GM19468 (cell line): ENCODE results near the gene HLTF.
"Not testable (repeated sequence)": the region's sequence is repeated elsewhere in the genome, so short reads cannot be mapped to it uniquely, and the experiment has no call there.

Experiments
- ATAC-seq: cut with Tn5 transposase; IDR thresholded peaks from one replicate; pipeline ENCODE4 v1.9.1; 2021; ENCODE audit warnings: mild to moderate bottlenecking, moderate library complexity, moderate number of reproducible peaks; ENCODE audit not compliant: unreplicated experiment; ENCODE audit errors: extremely low read depth

Gene HLTF, protein sequence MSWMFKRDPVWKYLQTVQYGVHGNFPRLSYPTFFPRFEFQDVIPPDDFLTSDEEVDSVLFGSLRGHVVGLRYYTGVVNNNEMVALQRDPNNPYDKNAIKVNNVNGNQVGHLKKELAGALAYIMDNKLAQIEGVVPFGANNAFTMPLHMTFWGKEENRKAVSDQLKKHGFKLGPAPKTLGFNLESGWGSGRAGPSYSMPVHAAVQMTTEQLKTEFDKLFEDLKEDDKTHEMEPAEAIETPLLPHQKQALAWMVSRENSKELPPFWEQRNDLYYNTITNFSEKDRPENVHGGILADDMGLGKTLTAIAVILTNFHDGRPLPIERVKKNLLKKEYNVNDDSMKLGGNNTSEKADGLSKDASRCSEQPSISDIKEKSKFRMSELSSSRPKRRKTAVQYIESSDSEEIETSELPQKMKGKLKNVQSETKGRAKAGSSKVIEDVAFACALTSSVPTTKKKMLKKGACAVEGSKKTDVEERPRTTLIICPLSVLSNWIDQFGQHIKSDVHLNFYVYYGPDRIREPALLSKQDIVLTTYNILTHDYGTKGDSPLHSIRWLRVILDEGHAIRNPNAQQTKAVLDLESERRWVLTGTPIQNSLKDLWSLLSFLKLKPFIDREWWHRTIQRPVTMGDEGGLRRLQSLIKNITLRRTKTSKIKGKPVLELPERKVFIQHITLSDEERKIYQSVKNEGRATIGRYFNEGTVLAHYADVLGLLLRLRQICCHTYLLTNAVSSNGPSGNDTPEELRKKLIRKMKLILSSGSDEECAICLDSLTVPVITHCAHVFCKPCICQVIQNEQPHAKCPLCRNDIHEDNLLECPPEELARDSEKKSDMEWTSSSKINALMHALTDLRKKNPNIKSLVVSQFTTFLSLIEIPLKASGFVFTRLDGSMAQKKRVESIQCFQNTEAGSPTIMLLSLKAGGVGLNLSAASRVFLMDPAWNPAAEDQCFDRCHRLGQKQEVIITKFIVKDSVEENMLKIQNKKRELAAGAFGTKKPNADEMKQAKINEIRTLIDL

DNA sequence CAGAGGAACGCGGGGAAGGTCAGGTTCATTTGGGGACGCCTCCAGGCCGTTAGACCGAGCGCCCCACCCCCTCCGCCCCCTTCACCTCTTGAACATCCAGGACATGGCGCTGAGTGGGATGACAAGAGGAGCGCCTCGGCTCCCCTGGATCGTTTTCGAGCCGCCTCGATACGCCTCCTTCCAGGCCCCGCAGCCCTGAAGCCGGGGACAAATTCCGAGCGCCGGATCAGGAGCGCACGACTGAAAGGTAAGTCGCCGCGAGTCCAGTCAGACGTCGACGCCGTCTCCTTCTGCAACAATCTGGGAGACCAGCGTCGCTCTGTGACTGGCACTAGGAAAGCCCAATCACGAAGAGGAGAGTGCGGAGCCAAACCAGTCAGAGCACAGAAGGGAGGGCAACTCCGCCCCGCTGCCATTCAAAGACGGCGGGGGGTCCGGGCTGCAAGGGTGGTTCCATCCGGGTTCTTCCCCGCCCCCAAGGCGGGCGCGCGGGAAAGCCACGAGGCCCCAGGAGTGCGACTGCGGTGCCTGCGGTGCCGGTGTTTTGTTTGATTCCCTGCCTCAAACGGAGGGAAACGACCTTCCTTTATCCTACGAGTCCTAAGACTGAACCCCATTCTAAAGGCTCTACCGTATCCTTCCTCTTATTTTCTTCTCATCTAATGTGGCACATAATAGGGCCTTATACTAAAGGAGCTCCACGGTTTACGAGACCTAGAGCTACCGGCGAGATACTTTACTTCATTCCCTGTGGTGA is at the start of gene HLTF:
Gene HLTF, minus strand, starts transcription at position 302 of the 757 bp plus-strand sequence. Its CDS starts 197 bp downstream, at position 105.
- peak; percentile 97 for ATAC-seq

DNA sequence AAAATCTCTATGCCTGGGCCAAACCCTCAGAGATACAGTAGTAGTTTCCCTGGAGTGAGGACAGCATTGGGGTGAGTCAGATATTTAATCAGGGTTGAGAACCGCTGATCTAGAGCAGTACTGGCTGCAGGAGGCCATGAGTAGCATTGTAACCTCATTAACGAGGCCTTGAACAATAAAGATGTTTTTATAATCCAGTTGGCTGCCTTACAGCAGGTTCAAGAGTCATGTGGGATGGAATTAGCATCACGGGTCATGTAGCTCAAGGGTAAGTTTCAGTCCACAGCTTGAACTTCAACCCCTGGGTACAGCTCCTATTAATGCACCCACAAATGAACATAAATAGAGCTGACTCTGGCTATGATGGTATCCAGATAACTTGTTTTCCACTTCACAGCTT is 48.2 kb upstream of the HLTF start:
- no peak for ATAC-seq

DNA sequence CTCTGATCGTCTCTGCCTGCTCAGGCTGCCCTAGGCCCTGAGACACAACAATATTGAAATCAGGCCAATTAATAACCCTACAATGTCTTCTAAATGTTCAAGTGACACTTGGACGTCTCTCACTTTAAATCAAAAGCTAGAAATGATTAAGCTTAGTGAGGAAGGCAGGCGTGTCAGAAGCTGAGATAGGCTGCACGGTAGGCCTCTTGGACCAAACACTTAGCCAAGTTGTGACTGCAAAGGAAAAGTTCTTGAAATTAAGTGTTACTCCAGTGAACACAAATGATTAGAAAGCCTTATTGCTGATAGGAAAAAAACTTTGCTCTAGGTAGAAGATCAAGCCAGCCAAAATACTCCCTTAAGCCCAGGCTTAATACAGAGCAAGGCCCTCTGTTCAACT is 45.3 kb upstream of the HLTF start:
- no peak for ATAC-seq

DNA sequence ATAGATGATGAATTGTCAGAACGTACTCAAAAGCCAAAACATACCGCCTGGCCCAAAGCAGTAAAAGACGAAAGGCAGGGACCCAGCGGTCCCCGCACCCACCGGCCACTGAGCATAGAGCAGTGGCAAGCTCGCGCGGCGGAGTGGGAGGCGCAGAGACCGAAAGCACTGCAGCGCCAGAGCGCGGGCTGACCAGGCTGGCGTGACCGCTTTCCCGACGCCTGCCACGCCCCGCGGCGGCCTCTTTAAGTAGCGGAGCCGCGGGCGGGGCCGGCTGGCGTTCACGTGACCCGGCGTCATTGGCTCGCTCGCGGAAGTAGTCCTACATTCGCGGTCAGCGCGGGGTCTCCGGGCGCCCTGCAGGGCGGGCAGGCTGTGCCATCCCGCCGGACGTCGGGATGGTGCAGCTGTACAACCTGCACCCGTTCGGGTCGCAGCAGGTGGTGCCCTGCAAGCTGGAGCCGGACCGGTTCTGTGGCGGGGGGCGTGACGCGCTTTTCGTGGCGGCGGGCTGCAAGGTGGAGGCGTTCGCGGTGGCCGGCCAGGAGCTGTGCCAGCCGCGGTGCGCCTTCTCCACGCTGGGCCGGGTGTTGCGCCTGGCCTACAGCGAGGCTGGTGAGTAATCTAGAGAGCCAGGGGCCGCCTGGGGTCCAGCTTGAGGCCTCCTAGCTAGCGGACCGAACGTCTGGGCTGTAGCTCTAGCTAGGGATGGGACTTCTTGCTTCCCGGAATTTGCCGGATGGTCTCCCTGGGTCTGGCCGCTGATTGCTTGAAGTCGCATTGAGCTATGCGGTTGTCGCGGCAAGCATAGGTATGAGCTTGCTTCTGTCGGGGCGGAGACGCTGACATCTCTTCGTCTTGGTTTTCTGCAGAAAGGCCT is 43.2 kb upstream of the HLTF start, which contains the start of gene HPS3:
Gene HPS3, plus strand, starts transcription at position 313 of the 880 bp plus-strand sequence. Its CDS starts 86 bp downstream, at position 399.
- ATAC-seq: peak; percentile 90

DNA sequence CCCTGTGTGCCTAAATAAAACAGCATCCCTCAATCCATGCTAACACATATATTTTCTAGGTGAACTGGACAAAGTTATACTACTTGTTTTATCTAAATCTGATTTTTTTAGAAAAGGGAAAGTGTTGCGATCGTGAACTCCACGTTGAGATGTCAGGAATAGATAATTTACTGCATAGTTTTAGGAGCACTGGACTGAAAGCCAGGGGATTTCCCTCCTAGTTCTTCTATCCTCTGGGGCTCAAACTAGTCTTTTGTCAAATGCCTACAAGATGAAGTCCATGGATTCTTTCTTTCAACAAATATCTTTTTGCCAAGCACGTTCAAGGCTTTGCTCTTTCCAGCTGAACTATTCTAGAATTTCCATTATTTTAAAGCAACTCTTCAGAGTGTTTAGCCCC is 42.5 kb upstream of the HLTF start:
- no peak for ATAC-seq

DNA sequence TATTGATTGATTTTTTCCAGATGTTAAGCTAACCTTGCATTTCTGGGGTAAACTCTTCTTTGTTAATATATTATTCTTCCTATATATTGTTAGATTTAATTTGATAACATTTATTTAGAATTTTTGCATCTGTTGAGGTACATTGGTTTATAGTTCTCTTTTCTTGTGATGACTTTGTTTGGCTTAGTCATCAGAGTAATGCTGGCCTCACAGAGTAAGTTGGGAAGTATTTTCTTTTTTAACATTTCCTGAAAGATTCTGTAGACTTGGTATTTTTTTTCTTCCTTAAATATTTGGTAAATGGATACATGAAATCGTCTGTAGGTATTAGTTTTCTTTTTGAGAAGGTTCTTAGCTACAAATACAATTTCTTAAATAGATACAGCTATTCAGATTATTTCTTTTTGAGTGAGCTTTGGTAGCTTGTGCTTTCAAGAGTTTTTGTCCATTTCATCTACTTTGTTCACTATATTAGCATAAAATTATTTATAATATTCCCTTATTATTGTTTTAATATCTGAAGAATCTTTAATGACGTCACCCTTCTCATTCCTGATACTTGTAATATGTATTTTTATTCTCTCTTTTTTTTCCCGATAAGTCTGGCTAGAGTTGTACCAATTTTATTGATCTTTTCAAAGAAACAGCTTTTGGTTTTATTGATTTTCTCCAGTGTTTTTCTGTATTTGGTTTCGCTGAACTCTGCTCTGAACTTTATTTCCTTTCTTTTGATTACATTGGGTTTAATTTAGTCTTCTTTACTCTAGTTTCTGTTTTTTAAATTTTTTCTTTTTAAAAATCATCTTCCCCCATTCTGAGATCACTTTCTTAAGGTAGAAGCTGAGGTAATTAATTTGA is 36.6 kb upstream of the HLTF start:
- ATAC-seq: no peak

DNA sequence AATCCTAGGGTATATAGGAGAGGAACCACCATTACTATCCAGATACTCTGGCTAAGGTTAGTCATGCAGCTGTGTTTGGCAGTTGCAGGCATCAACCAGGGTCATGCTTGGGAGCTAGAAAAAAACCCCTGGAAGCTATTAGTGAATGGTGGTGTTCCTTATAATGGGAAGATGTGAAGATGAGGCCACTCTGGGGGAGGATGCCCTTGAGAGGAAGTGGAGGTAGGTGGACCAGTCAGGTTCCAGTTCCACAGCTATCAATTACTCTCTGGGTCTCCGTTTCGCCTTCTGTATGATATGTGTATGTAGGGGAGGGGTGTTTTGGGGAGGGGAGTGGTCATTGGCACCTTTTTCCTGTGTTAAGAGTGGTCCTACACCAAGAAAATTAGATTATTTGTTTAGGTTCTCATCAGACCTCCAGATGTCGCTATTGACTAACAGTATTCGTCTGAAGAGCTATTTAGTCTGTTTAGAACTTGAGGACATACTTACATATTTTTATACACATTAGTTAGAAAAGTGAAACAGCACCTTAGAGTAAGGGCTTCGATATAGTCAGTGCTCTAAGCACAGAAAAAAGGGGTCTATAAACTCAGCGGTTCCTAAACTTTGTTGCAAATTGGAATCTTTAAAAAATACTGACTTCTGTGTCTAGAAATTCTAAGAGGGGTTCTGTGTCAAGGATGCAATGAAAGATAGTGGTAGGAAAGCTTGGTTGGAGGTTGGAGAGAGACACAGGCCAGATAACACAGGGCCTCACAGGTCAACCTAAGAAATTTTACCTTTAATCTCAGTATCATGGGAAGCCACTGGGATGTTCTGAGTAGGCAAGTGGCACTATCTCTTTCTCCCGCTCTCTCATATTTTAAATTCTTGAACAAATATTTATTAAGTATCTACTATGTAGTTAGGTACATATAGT is 34.0 kb upstream of the HLTF start:
- no peak for ATAC-seq

DNA sequence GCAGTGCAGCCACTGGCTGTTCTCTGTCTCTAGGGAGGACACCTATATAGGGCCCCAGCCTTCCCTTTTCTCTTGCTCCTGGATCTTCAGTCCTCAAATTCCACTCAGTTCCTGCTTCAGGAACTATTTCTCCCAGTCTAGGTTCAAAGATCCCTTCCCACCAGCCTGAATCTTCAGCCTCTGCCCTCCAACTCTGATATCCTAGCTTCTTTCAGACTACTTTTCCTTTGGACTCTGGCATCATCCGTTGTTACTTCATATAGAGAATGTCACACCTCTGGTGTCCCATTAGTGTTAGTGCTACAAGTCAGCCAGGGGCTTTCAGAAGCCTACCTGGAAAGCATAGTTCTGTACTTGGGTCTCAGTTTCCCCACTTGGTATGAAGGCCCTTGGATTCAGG is 33.1 kb upstream of the HLTF start:
- no peak for ATAC-seq

DNA sequence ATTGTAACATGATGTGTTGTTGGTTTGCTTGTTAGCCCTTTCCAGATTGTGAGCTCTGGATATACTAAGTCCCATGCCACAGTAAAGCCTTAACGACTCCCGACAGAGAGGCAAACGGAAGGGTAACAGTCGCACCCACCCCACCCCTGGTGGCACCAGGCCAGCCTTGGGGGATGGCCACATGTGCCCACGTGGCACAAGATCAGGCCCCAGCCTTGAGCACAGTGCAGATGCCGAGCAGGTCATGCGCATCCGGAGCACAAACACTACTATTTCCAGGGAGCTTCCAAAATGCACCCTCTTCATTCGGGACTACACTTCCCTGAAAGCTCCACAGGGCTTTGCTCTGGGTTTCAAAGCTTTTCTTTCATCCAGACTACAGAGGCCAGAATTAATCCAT is 32.4 kb upstream of the HLTF start:
- no peak for ATAC-seq

DNA sequence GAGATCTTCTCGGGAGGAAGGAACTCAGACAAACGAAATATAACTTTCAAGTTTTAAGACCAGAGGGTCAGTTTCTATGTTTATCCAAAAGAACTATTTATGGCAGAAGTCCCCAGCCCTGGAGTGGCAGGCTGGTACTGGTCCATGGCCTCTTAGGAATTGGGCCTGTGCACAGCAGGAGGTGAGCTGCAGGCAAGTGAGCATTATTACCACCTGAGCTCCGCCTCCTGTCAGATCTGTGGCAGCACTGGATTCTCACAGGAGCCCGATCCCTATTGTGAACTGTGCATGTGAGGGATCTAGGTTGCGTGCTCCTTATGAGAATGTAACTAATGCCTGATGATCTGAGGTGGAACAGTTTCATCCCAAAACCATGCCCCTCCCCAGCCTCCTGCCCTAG is 28.8 kb upstream of the HLTF start:
- ATAC-seq: no peak

DNA sequence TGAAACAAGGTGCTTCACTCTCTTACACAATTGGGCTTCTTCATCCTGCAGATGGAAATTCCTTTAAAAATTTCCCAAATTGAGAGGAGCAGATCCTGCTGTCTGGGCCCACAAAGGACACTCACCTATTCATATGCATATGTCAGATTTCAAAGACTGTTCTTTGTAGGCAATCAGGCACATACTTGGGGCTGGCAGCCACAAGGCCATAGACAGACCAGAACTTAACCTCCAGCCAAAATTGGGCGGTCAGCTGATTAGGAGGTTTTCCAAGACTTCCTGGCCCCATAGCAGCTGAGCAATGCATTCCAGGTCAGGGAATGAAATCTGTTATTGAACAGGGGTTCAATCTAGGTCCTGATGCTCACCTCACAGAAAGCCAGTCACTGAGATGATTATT is 28.1 kb upstream of the HLTF start:
- ATAC-seq: no peak

DNA sequence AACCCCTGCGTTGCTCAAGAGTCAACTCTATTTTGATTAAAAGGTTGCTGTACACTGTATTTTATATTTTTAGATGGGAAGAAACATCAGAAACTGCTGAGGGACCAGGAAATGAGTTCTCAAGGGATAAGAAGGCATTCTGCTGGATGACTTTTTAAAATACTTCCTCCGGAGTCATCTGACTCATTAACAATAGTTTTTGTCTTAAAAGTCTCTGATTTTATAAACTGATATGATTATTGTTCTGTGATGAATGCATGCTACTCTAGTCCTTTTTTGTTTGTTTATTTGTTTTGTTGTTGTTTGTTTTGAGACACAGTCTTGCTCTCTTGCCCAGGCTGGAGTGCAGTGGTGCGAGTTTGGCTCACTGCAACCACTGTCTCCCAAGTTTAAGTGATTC is 18.2 kb upstream of the HLTF start:
- no peak for ATAC-seq

DNA sequence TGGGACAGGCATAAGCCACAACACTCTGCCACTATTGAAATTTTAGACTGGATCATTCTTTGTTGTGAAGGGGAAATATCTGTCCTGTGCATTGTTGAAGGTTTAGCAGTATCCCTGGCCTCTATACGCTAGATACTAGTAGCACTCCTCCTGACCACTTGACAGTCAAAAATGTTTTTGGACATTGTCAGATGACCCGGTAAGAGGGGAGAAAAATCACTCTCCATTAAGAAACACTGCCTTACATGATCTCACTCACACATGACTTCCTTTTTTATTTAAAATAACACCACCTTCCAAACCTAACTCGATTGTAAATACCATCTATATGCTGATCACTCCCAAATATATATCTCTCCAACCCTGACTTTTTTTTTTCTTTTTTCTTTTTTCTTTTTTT is 15.3 kb upstream of the HLTF start:
- ATAC-seq: no peak

DNA sequence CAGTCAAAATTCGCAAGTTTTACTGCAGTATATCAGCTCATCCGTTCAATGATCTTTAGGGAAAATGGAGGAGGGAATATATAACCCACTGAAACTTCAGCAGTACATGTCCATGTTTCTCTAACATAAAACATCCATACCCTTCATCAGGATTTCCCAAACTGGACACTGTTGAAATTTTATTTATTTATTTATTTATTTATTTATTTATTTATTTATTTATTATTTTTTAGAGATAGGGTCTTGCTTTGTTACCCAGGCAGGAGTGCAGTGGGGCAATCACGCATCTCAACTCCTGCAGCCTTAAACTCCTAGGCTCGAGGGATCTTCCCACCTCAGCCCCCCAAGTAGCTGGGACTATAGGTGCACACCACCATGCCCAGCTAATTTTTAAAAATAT is 14.8 kb upstream of the HLTF start:
- no peak for ATAC-seq

DNA sequence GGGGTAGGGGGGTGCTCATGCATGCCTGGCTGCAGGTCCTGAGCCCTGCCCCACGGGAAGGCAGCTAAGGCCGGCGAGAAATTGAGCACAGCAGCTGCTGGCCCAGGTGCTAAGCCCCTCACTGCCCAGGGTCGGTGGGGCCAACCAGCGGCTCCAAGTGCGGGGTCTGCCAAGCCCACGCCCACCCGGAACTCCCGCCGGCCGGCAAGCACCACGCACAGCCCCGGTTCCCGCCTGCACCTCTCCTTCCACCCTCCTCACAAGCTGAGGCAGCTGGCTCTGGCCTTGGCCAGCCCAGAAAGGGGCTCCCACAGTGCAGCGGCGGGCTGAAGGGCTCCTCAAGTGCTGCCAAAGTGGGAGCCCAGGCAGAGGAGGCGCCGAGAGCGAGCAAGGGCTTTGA is 11.7 kb upstream of the HLTF start:
- ATAC-seq: not testable (repeated sequence)

DNA sequence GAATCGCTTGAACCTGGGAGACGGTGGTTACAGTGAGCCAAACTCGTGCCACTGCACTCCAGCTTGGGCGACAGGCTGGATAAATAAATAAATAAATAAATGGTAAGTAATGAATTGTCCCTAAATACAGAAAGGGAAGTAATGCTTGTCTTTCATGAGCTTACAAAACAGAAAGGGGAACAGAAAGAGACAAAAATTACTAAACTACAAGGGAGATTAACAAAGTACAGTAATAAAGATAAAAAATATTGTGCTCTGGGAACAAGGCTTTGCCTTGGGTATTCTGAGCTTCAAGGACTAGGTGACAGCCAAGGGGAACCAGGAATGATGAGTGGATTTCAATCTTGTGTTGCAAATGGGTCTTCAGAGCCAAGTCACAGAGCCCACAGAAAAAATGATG is 9.2 kb upstream of the HLTF start:
- peak; percentile 65 for ATAC-seq

DNA sequence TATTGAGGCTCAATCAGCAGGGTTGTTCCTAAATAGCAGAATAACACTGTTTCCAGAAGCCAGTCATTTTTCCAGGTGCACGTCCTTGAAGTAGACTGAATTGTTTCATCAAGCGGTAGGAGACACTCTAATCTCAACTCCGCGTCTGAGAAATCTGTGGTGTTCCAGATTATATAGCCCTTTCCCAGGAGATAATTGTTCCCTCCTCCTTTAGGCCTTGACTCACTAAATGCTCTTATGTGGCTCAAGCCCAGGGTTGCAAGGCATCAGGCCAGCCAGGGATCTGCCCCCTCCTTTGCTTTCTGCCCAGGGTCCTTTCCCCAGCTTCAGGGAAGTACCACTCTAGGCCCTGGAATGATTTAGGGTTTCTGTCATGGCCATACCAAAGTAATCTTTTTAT is 5.7 kb upstream of the HLTF start:
- no peak for ATAC-seq
